IPS-15b (cell line): Measurements from ENCODE around the gene KIRREL3.
"Not testable (repeated sequence)": the region's sequence is repeated elsewhere in the genome, so short reads cannot be mapped to it uniquely, and the experiment has no call there.

Experiments
- H3K27me3 ChIP-seq: one replicate; pipeline ENCODE4 v1.6.1; 2013; ENCODE audit warnings: low read length; ENCODE audit not compliant: control insufficient read depth, insufficient read depth
- H3K36me3 ChIP-seq: one replicate; pipeline ENCODE4 v1.6.1; 2013; ENCODE audit warnings: low read length; ENCODE audit not compliant: control insufficient read depth, insufficient read depth
- H3K4me1 ChIP-seq: one replicate; pipeline ENCODE4 v1.6.1; 2013; ENCODE audit warnings: mild to moderate bottlenecking, low read length; ENCODE audit not compliant: control insufficient read depth, insufficient read depth
- H3K4me3 ChIP-seq: one replicate; pipeline ENCODE4 v1.5.1; 2013; ENCODE audit warnings: low read depth, low read length
- H3K9ac ChIP-seq: one replicate; pipeline ENCODE4 v1.6.1; 2013; ENCODE audit warnings: low read depth, mild to moderate bottlenecking, low read length
- H3K9me3 ChIP-seq: one replicate; pipeline ENCODE4 v1.6.1; 2013; ENCODE audit warnings: mild to moderate bottlenecking, low read length; ENCODE audit not compliant: control insufficient read depth, insufficient read depth

The KIRREL3 gene

GRCh38 chr11:126378763-126379162 lies 621.8 kb downstream of the KIRREL3 start:
- Histone ChIP-seq H3K9me3 (no peaks in the 10 kb centered on the region), H3K36me3 (no peaks in the 10 kb centered on the region), H3K4me3 (no peak overlapping the region), H3K4me1 (no peaks in the 10 kb centered on the region), H3K9ac (no peak overlapping the region), H3K27me3 (no peaks in the 10 kb centered on the region)

GRCh38 chr11:126375726-126376125 lies 624.8 kb downstream of the KIRREL3 start:
- Histone ChIP-seq H3K27me3 (no peaks in the 10 kb centered on the region), H3K4me1 (no peaks in the 10 kb centered on the region), H3K9me3 (no peaks in the 10 kb centered on the region), H3K9ac (no peak overlapping the region), H3K4me3 (no peak overlapping the region), H3K36me3 (no peaks in the 10 kb centered on the region)

GRCh38 chr11:126374562-126375300 lies 625.8 kb downstream of the KIRREL3 start:
- H3K9ac ChIP-seq, H3K4me1 ChIP-seq, H3K4me3 ChIP-seq, H3K36me3 ChIP-seq, H3K9me3 ChIP-seq, H3K27me3 ChIP-seq: not testable (repeated sequence)

- not testable (repeated sequence) for H3K36me3 ChIP-seq, H3K27me3 ChIP-seq, H3K9me3 ChIP-seq, H3K9ac ChIP-seq, H3K4me3 ChIP-seq, H3K4me1 ChIP-seq
These were observed 627.0 kb downstream of the KIRREL3 start for GRCh38 chr11:126373389-126374066.
